ENCODE measurements around the gene SNAP29.

- TF ChIP-seq EZH2 (IDR thresholded peaks at IDR 0.05; ENCODE audit: low read length, unreplicated experiment) (no peak), CTCF (conservative IDR thresholded peaks at IDR 0.05; ENCODE audit: low read depth, low read length) (no peak), EZH2phosphoT487 (IDR thresholded peaks at IDR 0.05; ENCODE audit: borderline replicate concordance, low read length) (no peak)
Measured at GRCh38 chr22:20885017-20885556, 26.3 kb downstream of the SNAP29 start.

All from PC-3 (cell line).